ENCODE measurements around the gene SEC22C.

Gene SEC22C

GRCh38 chr3:42531470-42531869, 50.3 kb downstream of the SEC22C start:
- Histone ChIP-seq H3K36me3 (ENCODE audit: insufficient read depth) (no peaks in the 10 kb centered on the region), H3K4me2 (no peak overlapping the region), H3K27ac (no peak overlapping the region), H3K4me3 (IDR thresholded peaks at IDR 0.05; ENCODE audit: insufficient read depth, low read depth, low read length) (no peak overlapping the region), H3K79me2 (ENCODE audit: insufficient read depth, low read depth) (no peaks in the 10 kb centered on the region), H2AFZ (ENCODE audit: low read depth) (no peak overlapping the region), H3K27me3 (ENCODE audit: insufficient read depth, low read depth) (no peaks in the 10 kb centered on the region), H4K20me1 (ENCODE audit: insufficient read depth) (no peaks in the 10 kb centered on the region), H3K9ac (no peak overlapping the region), H3K4me1 (ENCODE audit: low read depth, poor library complexity, severe bottlenecking) (no peaks in the 10 kb centered on the region)
- no peak for TF ChIP-seq CTCF (conservative IDR thresholded peaks at IDR 0.05; ENCODE audit: low read depth, low read length)

GRCh38 chr3:42530073-42530472, 51.7 kb downstream of the SEC22C start:
- Histone ChIP-seq H3K9ac (no peak overlapping the region), H2AFZ (ENCODE audit: low read depth) (no peak overlapping the region), H4K20me1 (ENCODE audit: insufficient read depth) (no peaks in the 10 kb centered on the region), H3K4me3 (IDR thresholded peaks at IDR 0.05; ENCODE audit: insufficient read depth, low read depth, low read length) (no peak overlapping the region), H3K79me2 (ENCODE audit: insufficient read depth, low read depth) (no peaks in the 10 kb centered on the region), H3K36me3 (ENCODE audit: insufficient read depth) (no peaks in the 10 kb centered on the region), H3K4me2 (no peak overlapping the region), H3K4me1 (ENCODE audit: low read depth, poor library complexity, severe bottlenecking) (no peaks in the 10 kb centered on the region), H3K27ac (no peak overlapping the region), H3K27me3 (ENCODE audit: insufficient read depth, low read depth) (no peaks in the 10 kb centered on the region)
- TF ChIP-seq CTCF (conservative IDR thresholded peaks at IDR 0.05; ENCODE audit: low read depth, low read length): no peak

DNA sequence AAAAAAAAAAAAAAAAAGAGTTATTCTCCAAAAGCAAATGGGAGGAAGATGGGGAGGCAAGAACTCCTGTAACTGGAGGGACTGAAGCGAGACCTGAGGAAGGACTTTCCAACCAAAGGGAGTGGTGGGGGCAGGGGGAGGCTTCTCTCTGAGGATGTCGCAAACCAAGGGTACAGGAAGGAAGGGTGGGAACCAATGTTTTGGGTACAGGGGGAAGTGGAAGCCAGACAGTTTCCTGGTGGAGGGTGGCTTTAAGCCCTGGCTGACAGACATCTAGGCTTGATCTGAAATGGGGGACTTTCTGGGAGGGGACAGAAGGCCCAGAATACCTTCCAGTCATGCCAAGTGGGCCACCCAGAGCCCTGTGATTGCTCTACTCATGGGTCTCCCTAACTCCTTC, 52.3 kb downstream of the SEC22C start:
- no peak overlapping the region for H3K27ac ChIP-seq

DNA sequence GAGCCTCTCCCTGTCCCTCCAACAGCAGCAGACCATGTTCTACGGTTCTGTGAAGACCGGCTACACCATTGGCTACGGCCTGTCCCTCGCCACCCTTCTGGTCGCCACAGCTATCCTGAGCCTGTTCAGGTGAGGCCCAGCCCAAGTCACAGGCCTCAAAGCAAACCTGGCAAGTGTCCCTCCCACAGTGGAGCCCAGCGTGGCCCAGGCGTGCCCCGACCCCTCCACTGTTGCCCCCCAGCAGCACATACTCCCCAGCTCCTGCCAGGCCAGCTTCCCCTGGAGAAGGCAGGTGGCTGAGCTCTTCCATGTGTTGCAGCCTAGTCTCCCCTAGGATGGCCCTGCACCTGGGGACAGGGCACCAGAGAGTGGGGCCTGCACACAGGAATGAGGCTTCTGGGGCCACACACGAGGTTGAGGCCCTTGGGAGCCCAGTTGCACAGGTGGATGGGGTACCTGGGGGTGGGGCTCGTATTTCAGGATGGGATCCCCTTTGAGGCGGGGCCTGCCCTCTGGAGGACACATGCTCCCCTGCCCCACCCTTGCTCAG, 54.3 kb downstream of the SEC22C start:
- Histone ChIP-seq H2AFZ (ENCODE audit: low read depth) (no peak overlapping the region), H3K36me3 (ENCODE audit: insufficient read depth) (no peaks in the 10 kb centered on the region), H3K27ac (no peak overlapping the region), H3K4me2 (no peak overlapping the region), H3K27me3 (ENCODE audit: insufficient read depth, low read depth) (no peaks in the 10 kb centered on the region), H4K20me1 (ENCODE audit: insufficient read depth) (no peaks in the 10 kb centered on the region), H3K9ac (no peak overlapping the region), H3K79me2 (ENCODE audit: insufficient read depth, low read depth) (no peaks in the 10 kb centered on the region), H3K4me3 (IDR thresholded peaks at IDR 0.05; ENCODE audit: insufficient read depth, low read depth, low read length) (no peak overlapping the region), H3K4me1 (ENCODE audit: low read depth, poor library complexity, severe bottlenecking) (no peaks in the 10 kb centered on the region)
- no peak for TF ChIP-seq CTCF (conservative IDR thresholded peaks at IDR 0.05; ENCODE audit: low read depth, low read length)

More for the DNA sequence above, 52.3 kb downstream of the SEC22C start:
- Histone ChIP-seq H3K4me3 (IDR thresholded peaks at IDR 0.05; ENCODE audit: insufficient read depth, low read depth, low read length) (no peak overlapping the region), H3K79me2 (ENCODE audit: insufficient read depth, low read depth) (no peaks in the 10 kb centered on the region), H2AFZ (ENCODE audit: low read depth) (no peak overlapping the region), H3K9ac (no peak overlapping the region), H3K4me1 (ENCODE audit: low read depth, poor library complexity, severe bottlenecking) (no peaks in the 10 kb centered on the region), H3K36me3 (ENCODE audit: insufficient read depth) (no peaks in the 10 kb centered on the region), H4K20me1 (ENCODE audit: insufficient read depth) (no peaks in the 10 kb centered on the region), H3K27me3 (ENCODE audit: insufficient read depth, low read depth) (no peaks in the 10 kb centered on the region), H3K4me2 (no peak overlapping the region)
- no peak for TF ChIP-seq CTCF (conservative IDR thresholded peaks at IDR 0.05; ENCODE audit: low read depth, low read length)
